Activated naive CD4-positive, alpha-beta T cell treated with Interleukin-2 at 50 U/mL for 16 hours (primary cell): Measurements from ENCODE around the gene PIEZO1.
A peak's percentile ranks its signal among the peaks of the same experiment; 100 is the strongest.
"Not testable (repeated sequence)": the region's sequence is repeated elsewhere in the genome, so short reads cannot be mapped to it uniquely, and the experiment has no call there.

Experiments used
- DNase-seq: peaks from one replicate; pipeline ENCODE4 v3.0.0-alpha.2; 2020

Gene PIEZO1

GRCh38 chr16:88785106-88785924 is at the start of gene PIEZO1:
Gene PIEZO1 (minus strand): TSS chr16:88785220. CDS start chr16:88784964, 256 bp downstream.
- DNase-seq, result peak; percentile 84

GRCh38 chr16:88834670-88835069 is 49.6 kb upstream of the PIEZO1 start:
- DNase-seq, result no peak

- no peak for DNase-seq
These were observed 48.1 kb upstream of the PIEZO1 start for GRCh38 chr16:88833086-88833485.

GRCh38 chr16:88831838-88832237 is 46.8 kb upstream of the PIEZO1 start:
- DNase-seq, result no peak

- no peak for DNase-seq
These were observed 45.8 kb upstream of the PIEZO1 start for GRCh38 chr16:88830783-88831182.

GRCh38 chr16:88830258-88830657 is 45.2 kb upstream of the PIEZO1 start:
- no peak for DNase-seq

- no peak for DNase-seq
These were observed 43.7 kb upstream of the PIEZO1 start for GRCh38 chr16:88828711-88829110.

GRCh38 chr16:88827727-88828126 is 42.7 kb upstream of the PIEZO1 start:
- no peak for DNase-seq

- DNase-seq, result no peak
These were observed 41.2 kb upstream of the PIEZO1 start for GRCh38 chr16:88826070-88826840.

- no peak for DNase-seq
These were observed 40.1 kb upstream of the PIEZO1 start for GRCh38 chr16:88825146-88825545.

GRCh38 chr16:88824256-88825077 is 39.4 kb upstream of the PIEZO1 start:
- no peak for DNase-seq

GRCh38 chr16:88823646-88824045 is 38.6 kb upstream of the PIEZO1 start:
- DNase-seq, result not testable (repeated sequence)

GRCh38 chr16:88822281-88823040 is 37.4 kb upstream of the PIEZO1 start:
- no peak for DNase-seq

GRCh38 chr16:88821168-88821850 is 36.3 kb upstream of the PIEZO1 start:
- DNase-seq, result no peak

- no peak for DNase-seq
These were observed 35.5 kb upstream of the PIEZO1 start for GRCh38 chr16:88820385-88821025.

GRCh38 chr16:88819126-88819525 is 34.1 kb upstream of the PIEZO1 start:
- DNase-seq, result no peak

GRCh38 chr16:88818575-88818874 is 33.5 kb upstream of the PIEZO1 start:
- no peak for DNase-seq

- no peak for DNase-seq
These were observed 33.0 kb upstream of the PIEZO1 start for GRCh38 chr16:88817785-88818574.

- no peak for DNase-seq
These were observed 31.9 kb upstream of the PIEZO1 start for GRCh38 chr16:88816736-88817535.
